ENCODE measurements around the gene RAI1.
"Not testable (repeated sequence)": the region's sequence is repeated elsewhere in the genome, so short reads cannot be mapped to it uniquely, and the experiment has no call there.

The RAI1 gene

GRCh38 chr17:17676752-17677151 lies 4.5 kb upstream of the RAI1 start:
- Histone ChIP-seq H3K27ac (no peak overlapping the region), H3K36me3 (no peaks in the 10 kb centered on the region), H3K4me2 (peak overlapping the region; percentile 23 to 67 (median 54); a peak in 17 of 22 replicates), H3K27me3 (no peaks in the 10 kb centered on the region), H4K20me1 (peaks cover 0 to 14% (median 0%) of the 10 kb centered on the region in 11 experiments; a peak in 3 of 22 replicates), H3K9ac (peak overlapping the region in 1 of 11 experiments; percentile 16; a peak in 2 of 22 replicates), H3K9me3 (replicated peaks in 1 of 11) (no peaks in the 10 kb centered on the region), H3K4me1 (peaks cover 22 to 43% (median 33%) of the 10 kb centered on the region in 10 experiments), H3K4me3 (no peak overlapping the region)
- TF ChIP-seq Cebpa-rat (IDR thresholded peaks at IDR 0.05), result no peak

DNA sequence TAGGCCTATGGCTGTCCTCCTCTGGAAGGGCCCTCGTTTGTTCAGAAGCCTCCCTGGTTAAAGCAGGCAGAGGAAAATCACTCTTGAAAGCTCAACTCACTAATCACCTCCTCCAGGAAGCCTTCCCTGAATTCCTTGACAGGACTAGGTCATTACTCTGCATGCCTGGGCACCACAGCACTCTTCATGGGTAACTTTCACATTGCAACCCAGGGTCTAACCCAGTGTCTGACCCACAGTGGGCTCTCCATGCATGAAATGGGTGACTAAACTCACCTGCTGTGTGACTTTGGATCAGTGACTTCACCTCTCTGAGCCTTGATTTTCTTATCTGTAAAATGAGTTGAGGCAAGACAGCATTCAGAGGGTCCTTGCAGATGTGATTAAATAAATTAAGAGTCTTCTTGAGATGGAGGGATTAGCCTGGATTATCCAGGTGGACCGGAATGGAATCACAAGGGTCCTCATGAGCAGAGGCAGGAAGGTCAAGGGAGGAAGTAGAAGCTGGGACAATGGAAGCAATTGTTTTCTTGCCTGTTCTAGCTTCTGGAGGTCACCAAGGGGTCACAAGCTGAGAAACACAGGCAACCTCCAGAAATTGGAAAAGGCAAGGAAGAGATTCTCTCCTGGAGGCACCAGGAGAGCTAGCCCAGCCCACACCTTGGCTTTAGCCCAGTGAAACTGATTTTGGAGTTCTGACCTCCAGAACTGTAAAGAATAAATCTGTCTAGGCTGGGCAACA lies 3.8 kb upstream of the RAI1 start:
- Histone ChIP-seq H4K20me1 (peaks cover 0 to 14% (median 0%) of the 10 kb centered on the region in 11 experiments; a peak in 3 of 22 replicates), H3K9me3 (replicated peaks in 1 of 11) (no peaks in the 10 kb centered on the region), H3K4me2 (peak overlapping the region in 6 of 11 experiments; percentile 7 to 67 (median 38); a peak in 5 of 22 replicates), H3K27ac (no peak overlapping the region), H3K4me1 (peaks cover 15 to 36% (median 28%) of the 10 kb centered on the region in 10 experiments), H3K4me3 (no peak overlapping the region), H3K9ac (no peak overlapping the region; a peak in 1 of 22 replicates), H3K36me3 (no peaks in the 10 kb centered on the region), H3K27me3 (no peaks in the 10 kb centered on the region)
- no peak for TF ChIP-seq Cebpa-rat (IDR thresholded peaks at IDR 0.05)

- not testable (repeated sequence) for H3K4me3 ChIP-seq; H3K27ac ChIP-seq; H3K27me3 ChIP-seq; H3K36me3 ChIP-seq; H3K9ac ChIP-seq; H3K9me3 ChIP-seq (replicated peaks in 1 of 11)
- Histone ChIP-seq H3K4me1 (peaks cover 9 to 31% (median 24%) of the 10 kb centered on the region in 10 experiments), H3K4me2 (peak overlapping the region in 2 of 11 experiments; percentile 7 to 27; a peak in 3 of 22 replicates), H4K20me1 (peaks cover 0 to 16% (median 2%) of the 10 kb centered on the region in 11 experiments; a peak in 17 of 22 replicates)
These were observed 3.1 kb upstream of the RAI1 start for GRCh38 chr17:17678063-17678699.

GRCh38 chr17:17679243-17679642 lies 2.0 kb upstream of the RAI1 start:
- H3K4me1 ChIP-seq, result peaks cover 16 to 38% (median 32%) of the 10 kb centered on the region in 10 experiments
- H3K4me3 ChIP-seq, result no peak overlapping the region
- H4K20me1 ChIP-seq, result peaks cover 0 to 25% (median 13%) of the 10 kb centered on the region in 11 experiments; a peak in 19 of 22 replicates
- no peak overlapping the region for H3K27ac ChIP-seq
- H3K36me3 ChIP-seq, result peaks cover 0 to 9% (median 0%) of the 10 kb centered on the region in 11 experiments; a peak in 2 of 22 replicates
- no peaks in the 10 kb centered on the region for H3K27me3 ChIP-seq
- no peak overlapping the region for H3K9ac ChIP-seq
- no peak for TF ChIP-seq Cebpa-rat (IDR thresholded peaks at IDR 0.05)
- H3K4me2 ChIP-seq, result no peak overlapping the region
- no peaks in the 10 kb centered on the region for H3K9me3 ChIP-seq (replicated peaks in 1 of 11)

GRCh38 chr17:17679748-17680147 lies 1.5 kb upstream of the RAI1 start:
- Histone ChIP-seq H3K9ac (no peak overlapping the region), H3K4me3 (no peak overlapping the region), H3K9me3 (replicated peaks in 1 of 11) (no peaks in the 10 kb centered on the region), H3K27me3 (no peaks in the 10 kb centered on the region), H3K27ac (no peak overlapping the region), H3K36me3 (peaks cover 0 to 14% (median 0%) of the 10 kb centered on the region in 11 experiments; a peak in 4 of 22 replicates), H3K4me2 (no peak overlapping the region), H4K20me1 (peaks cover 2 to 27% (median 18%) of the 10 kb centered on the region in 11 experiments; a peak in 20 of 22 replicates), H3K4me1 (peaks cover 21 to 44% (median 37%) of the 10 kb centered on the region in 10 experiments)
- no peak for TF ChIP-seq Cebpa-rat (IDR thresholded peaks at IDR 0.05)

DNA sequence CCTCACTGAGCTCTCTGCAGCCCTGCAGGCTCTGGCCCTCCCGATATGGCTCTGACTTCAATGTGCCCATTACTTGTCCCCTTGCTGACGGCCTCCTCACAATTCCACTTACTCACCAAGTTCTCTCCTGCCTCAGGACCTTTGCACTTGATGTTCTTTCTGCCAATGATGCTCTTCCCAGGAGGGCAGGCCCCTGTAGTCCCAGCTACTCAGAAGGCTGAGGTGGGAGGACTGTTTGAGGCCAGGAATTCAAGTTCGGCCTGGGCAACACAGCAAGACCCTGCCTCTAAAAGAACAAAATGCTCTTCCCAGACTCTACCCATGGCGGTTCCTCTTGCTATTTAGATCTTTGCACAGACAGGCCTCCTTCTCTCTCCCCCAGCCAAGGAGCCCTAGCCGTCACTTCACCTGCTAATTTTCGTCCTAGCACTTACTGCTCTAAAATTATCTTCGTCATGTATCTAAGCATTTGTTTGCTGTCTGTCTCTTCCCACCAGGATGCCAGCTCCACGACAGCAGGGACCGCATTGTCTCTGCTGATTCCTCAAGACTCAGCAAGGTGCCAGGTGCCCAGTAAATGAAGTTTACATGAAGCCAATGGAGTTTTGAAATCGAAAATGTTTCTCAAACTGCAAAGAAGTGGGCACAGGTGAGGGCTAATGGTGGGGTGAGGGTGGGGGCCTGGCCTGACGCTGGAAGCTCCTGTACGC lies 626 bp upstream of the RAI1 start:
- H3K4me2 ChIP-seq, result peak overlapping the region; percentile 52 to 99 (median 98); a peak in 20 of 22 replicates
- H4K20me1 ChIP-seq, result peaks cover 11 to 36% (median 27%) of the 10 kb centered on the region in 11 experiments; a peak in 21 of 22 replicates
- peaks cover 0 to 21% (median 5%) of the 10 kb centered on the region in 11 experiments; a peak in 7 of 22 replicates for H3K36me3 ChIP-seq
- H3K4me1 ChIP-seq, result peaks cover 29 to 49% (median 45%) of the 10 kb centered on the region in 10 experiments
- peak overlapping the region in 1 of 11 experiments; percentile 94; a peak in 2 of 22 replicates for H3K27ac ChIP-seq
- peak overlapping the region in 8 of 11 experiments; percentile 93 to 97 (median 96); a peak in 11 of 22 replicates for H3K9ac ChIP-seq
- no peak for TF ChIP-seq Cebpa-rat (IDR thresholded peaks at IDR 0.05)
- peak overlapping the region in 9 of 10 experiments; percentile 72 to 92 (median 87); a peak in 16 of 20 replicates for H3K4me3 ChIP-seq
- no peaks in the 10 kb centered on the region for H3K9me3 ChIP-seq (replicated peaks in 1 of 11)
- H3K27me3 ChIP-seq, result no peaks in the 10 kb centered on the region

- Histone ChIP-seq H3K4me2 (peak overlapping the region; percentile 93 to 99 (median 98)), H3K36me3 (peaks cover 0 to 21% (median 5%) of the 10 kb centered on the region in 11 experiments; a peak in 7 of 22 replicates), H3K4me1 (peaks cover 41 to 49% (median 46%) of the 10 kb centered on the region in 10 experiments), H3K4me3 (peak overlapping the region; percentile 72 to 92 (median 87)), H3K27me3 (no peaks in the 10 kb centered on the region), H3K9ac (peak overlapping the region; percentile 90 to 97 (median 96)), H3K27ac (peak overlapping the region; percentile 87 to 97 (median 94)), H4K20me1 (peaks cover 20 to 47% (median 36%) of the 10 kb centered on the region in 11 experiments; a peak in 21 of 22 replicates), H3K9me3 (replicated peaks in 1 of 11) (no peaks in the 10 kb centered on the region)
- TF ChIP-seq Cebpa-rat (IDR thresholded peaks at IDR 0.05), result no peak
These were observed 560 bp downstream of the RAI1 start for GRCh38 chr17:17681744-17682292.

- no peaks in the 10 kb centered on the region for H3K9me3 ChIP-seq (replicated peaks in 1 of 11)
- H3K27me3 ChIP-seq, result no peaks in the 10 kb centered on the region
- H3K36me3 ChIP-seq, result peaks cover 0 to 21% (median 5%) of the 10 kb centered on the region in 11 experiments; a peak in 7 of 22 replicates
- H3K4me2 ChIP-seq, result peak overlapping the region; percentile 93 to 99 (median 98)
- H4K20me1 ChIP-seq, result peaks cover 25 to 52% (median 40%) of the 10 kb centered on the region in 11 experiments; a peak in 21 of 22 replicates
- TF ChIP-seq Cebpa-rat (IDR thresholded peaks at IDR 0.05), result no peak
- peak overlapping the region; percentile 90 to 97 (median 96) for H3K9ac ChIP-seq
- H3K4me3 ChIP-seq, result peak overlapping the region; percentile 72 to 92 (median 87)
- H3K27ac ChIP-seq, result peak overlapping the region; percentile 87 to 97 (median 94)
- peaks cover 43 to 52% (median 48%) of the 10 kb centered on the region in 10 experiments for H3K4me1 ChIP-seq
These were observed 1.1 kb downstream of the RAI1 start for GRCh38 chr17:17682293-17682736.
